ENCODE measurements around the gene UQCRC2. TPM values are rescaled to one million over a fixed set of nuclear protein-coding genes. Genes with fewer than 3 reads are reported as not detected.

The UQCRC2 gene
- total and polyA plus RNA-seq, 2 donors from 2014 or later: 199 to 314 TPM

- no peak overlapping the region for H3K4me3 ChIP-seq (ENCODE audit: low read length in 3 of 3)
- H3K4me1 ChIP-seq (ENCODE audit: control insufficient read depth in 2 of 3, insufficient read depth in 2 of 3, low read depth in 1 of 3, low read length in 3 of 3): no peaks in the 10 kb centered on the region
- no peaks in the 10 kb centered on the region for H3K27me3 ChIP-seq (ENCODE audit: control insufficient read depth, insufficient read depth, low read length)
- intact Hi-C loops (cut with DNase I): no loop called here
- DNase-seq (no peak), FAIRE-seq (no peak)
- TF ChIP-seq CTCF (IDR thresholded peaks at IDR 0.05; ENCODE audit: borderline replicate concordance, extremely low read depth, insufficient read depth): no peak
- peaks cover 2 to 6% (median 3%) of the 10 kb centered on the region in 3 donors for H3K36me3 ChIP-seq (ENCODE audit: control insufficient read depth in 2 of 3, insufficient read depth in 3 of 3, low read length in 3 of 3)
- no peak overlapping the region for H3K9ac ChIP-seq (ENCODE audit: low read length in 3 of 3)
- no peaks in the 10 kb centered on the region for H3K9me3 ChIP-seq (ENCODE audit: control insufficient read depth in 2 of 3, insufficient read depth in 1 of 3, low read length in 3 of 3)
- no peak overlapping the region for H3K27ac ChIP-seq (ENCODE audit: low read depth in 2 of 2, low read length in 2 of 2)
Observed at GRCh38 chr16:21989133-21989532, 36.0 kb downstream of the UQCRC2 start.

- Histone ChIP-seq H3K9me3 (ENCODE audit: control insufficient read depth in 2 of 3, insufficient read depth in 1 of 3, low read length in 3 of 3) (no peaks in the 10 kb centered on the region), H3K9ac (ENCODE audit: low read length in 3 of 3) (no peak overlapping the region), H3K4me3 (ENCODE audit: low read length in 3 of 3) (no peak overlapping the region), H3K27me3 (ENCODE audit: control insufficient read depth, insufficient read depth, low read length) (no peaks in the 10 kb centered on the region), H3K36me3 (ENCODE audit: control insufficient read depth in 2 of 3, insufficient read depth in 3 of 3, low read length in 3 of 3) (peaks cover 0 to 2% (median 1%) of the 10 kb centered on the region in 3 donors), H3K4me1 (ENCODE audit: control insufficient read depth in 2 of 3, insufficient read depth in 2 of 3, low read depth in 1 of 3, low read length in 3 of 3) (no peaks in the 10 kb centered on the region), H3K27ac (ENCODE audit: low read depth in 2 of 2, low read length in 2 of 2) (no peak overlapping the region)
- no peak for FAIRE-seq
- no peak for TF ChIP-seq CTCF (IDR thresholded peaks at IDR 0.05; ENCODE audit: borderline replicate concordance, extremely low read depth, insufficient read depth)
- DNase-seq: peak in 3 of 5 donors; percentile 50 to 75 (median 69)
- intact Hi-C loops (cut with DNase I): no loop called here
Observed at GRCh38 chr16:21989751-21990150, 36.6 kb downstream of the UQCRC2 start.

GRCh38 chr16:21990381-21990944 lies 37.3 kb downstream of the UQCRC2 start:
- Histone ChIP-seq H3K9me3 (ENCODE audit: control insufficient read depth in 2 of 3, insufficient read depth in 1 of 3, low read length in 3 of 3) (no peaks in the 10 kb centered on the region), H3K4me1 (ENCODE audit: control insufficient read depth in 2 of 3, insufficient read depth in 2 of 3, low read depth in 1 of 3, low read length in 3 of 3) (no peaks in the 10 kb centered on the region), H3K27ac (ENCODE audit: low read depth in 2 of 2, low read length in 2 of 2) (no peak overlapping the region), H3K27me3 (ENCODE audit: control insufficient read depth, insufficient read depth, low read length) (no peaks in the 10 kb centered on the region), H3K4me3 (ENCODE audit: low read length in 3 of 3) (no peak overlapping the region), H3K36me3 (ENCODE audit: control insufficient read depth in 2 of 3, insufficient read depth in 3 of 3, low read length in 3 of 3) (peaks cover 0 to 2% (median 0%) of the 10 kb centered on the region in 3 donors), H3K9ac (ENCODE audit: low read length in 3 of 3) (no peak overlapping the region)
- no peak for TF ChIP-seq CTCF (IDR thresholded peaks at IDR 0.05; ENCODE audit: borderline replicate concordance, extremely low read depth, insufficient read depth)
- no peak for FAIRE-seq
- intact Hi-C loops (cut with DNase I): no loop called here
- DNase-seq: peak in 2 of 5 donors; percentile 23 to 49

GRCh38 chr16:21991621-21992020 lies 38.5 kb downstream of the UQCRC2 start:
- H3K4me1 ChIP-seq (ENCODE audit: control insufficient read depth in 2 of 3, insufficient read depth in 2 of 3, low read depth in 1 of 3, low read length in 3 of 3): no peaks in the 10 kb centered on the region
- no peak for TF ChIP-seq CTCF (IDR thresholded peaks at IDR 0.05; ENCODE audit: borderline replicate concordance, extremely low read depth, insufficient read depth)
- FAIRE-seq: no peak
- H3K4me3 ChIP-seq (ENCODE audit: low read length in 3 of 3): no peak overlapping the region
- H3K36me3 ChIP-seq (ENCODE audit: control insufficient read depth in 2 of 3, insufficient read depth in 3 of 3, low read length in 3 of 3): no peaks in the 10 kb centered on the region
- DNase-seq: no peak
- H3K27me3 ChIP-seq (ENCODE audit: control insufficient read depth, insufficient read depth, low read length): no peaks in the 10 kb centered on the region
- no peaks in the 10 kb centered on the region for H3K9me3 ChIP-seq (ENCODE audit: control insufficient read depth in 2 of 3, insufficient read depth in 1 of 3, low read length in 3 of 3)
- no peak overlapping the region for H3K27ac ChIP-seq (ENCODE audit: low read depth in 2 of 2, low read length in 2 of 2)
- intact Hi-C loops (cut with DNase I): no loop called here
- H3K9ac ChIP-seq (ENCODE audit: low read length in 3 of 3): no peak overlapping the region

All from kidney (tissue), 14 donors.